Smooth muscle cell (in vitro differentiated cells): Measurements from ENCODE around the gene EXOC4. TPM values are rescaled to one million over a fixed set of nuclear protein-coding genes. Genes with fewer than 3 reads are reported as not detected.

Source experiments
- DNase-seq: peaks from one replicate; lab custom pipeline; 2025; ENCODE audit not compliant: unreplicated experiment; lab: John Stamatoyannopoulos, UW
- H2AFZ ChIP-seq: fragments of 200-600 bp; sonication (generic); 2 replicates; pipeline ENCODE4 v1.6.0; 2016; ENCODE audit warnings: antibody characterized with exemption, low read depth, mild to moderate bottlenecking
- H3F3A ChIP-seq: fragments of 200-600 bp; sonication (generic); 2 replicates; pipeline ENCODE4 v1.6.0; 2017; ENCODE audit warnings: antibody characterized with exemption, low read depth
- H3K27ac ChIP-seq: fragments of 200-600 bp; sonication (generic); 2 replicates; pipeline ENCODE4 v1.5.1; 2016; ENCODE audit warnings: low read depth, mild to moderate bottlenecking
- H3K27me3 ChIP-seq: fragments of 200-600 bp; sonication (generic); 2 replicates; pipeline ENCODE4 v1.6.1; 2016; ENCODE audit warnings: low read depth, mild to moderate bottlenecking
- H3K36me3 ChIP-seq: fragments of 200-600 bp; sonication (generic); 2 replicates; pipeline ENCODE4 v1.5.1; 2016; ENCODE audit warnings: low read depth
- H3K4me1 ChIP-seq: fragments of 200-600 bp; sonication (generic); 2 replicates; pipeline ENCODE4 v1.5.1; 2016; ENCODE audit warnings: low read depth
- H3K4me2 ChIP-seq: fragments of 200-600 bp; sonication (generic); 2 replicates; pipeline ENCODE4 v1.6.0; 2016; ENCODE audit warnings: mild to moderate bottlenecking
- H3K4me3 ChIP-seq: fragments of 200-600 bp; sonication (generic); 2 replicates; pipeline ENCODE4 v1.5.1; 2016; ENCODE audit warnings: mild to moderate bottlenecking
- H3K79me2 ChIP-seq: fragments of 200-600 bp; sonication (generic); 2 replicates; pipeline ENCODE4 v1.6.0; 2016; ENCODE audit warnings: low read depth, mild to moderate bottlenecking
- H3K9ac ChIP-seq: fragments of 200-600 bp; sonication (generic); 2 replicates; pipeline ENCODE4 v1.6.0; 2016; ENCODE audit warnings: low read depth
- H3K9me3 ChIP-seq: fragments of 200-600 bp; sonication (generic); replicated peaks from 2 replicates; pipeline ENCODE4 v1.5.1; 2016; ENCODE audit warnings: low read depth
- H4K20me1 ChIP-seq: fragments of 200-600 bp; sonication (generic); 2 replicates; pipeline ENCODE4 v1.6.0; 2016; ENCODE audit warnings: low read depth
- WGBS: methylation state at CpG from one replicate; pipeline ENCODE4 v1.1.7; 2016; ENCODE audit warnings: low lambda C conversion rate; 5-methylcytosine and 5-hydroxymethylcytosine counted together
- polyA plus RNA-seq: library from polyadenylated mRNA; unstranded; fragments of >200 nt; fragmentation: Nextera tagmentation; extraction: Ambion mirVana; gene quantifications from 2 replicates; pipeline ENCODE4 v1.2.1, GENCODE V29; 2016
- total RNA-seq: library from RNA; depleted of rRNA; stranded (reverse); fragments of >200 nt; gene quantifications from 2 replicates; pipeline ENCODE4 v1.2.3, GENCODE V29; 2014
- TF ChIP-seq, protein P1 (sequence below): fragments of 200-600 bp; sonication (generic); IDR thresholded peaks from 2 replicates; pipeline ENCODE4 v1.5.1; 2017; ENCODE audit warnings: borderline replicate concordance, mild to moderate bottlenecking, antibody characterized with exemption; ENCODE audit not compliant: insufficient read depth, poor library complexity, severe bottlenecking

The EXOC4 gene
- total and polyA plus RNA-seq, 2 experiments from 2014 or later = 21.5 to 47.1 TPM

DNA sequence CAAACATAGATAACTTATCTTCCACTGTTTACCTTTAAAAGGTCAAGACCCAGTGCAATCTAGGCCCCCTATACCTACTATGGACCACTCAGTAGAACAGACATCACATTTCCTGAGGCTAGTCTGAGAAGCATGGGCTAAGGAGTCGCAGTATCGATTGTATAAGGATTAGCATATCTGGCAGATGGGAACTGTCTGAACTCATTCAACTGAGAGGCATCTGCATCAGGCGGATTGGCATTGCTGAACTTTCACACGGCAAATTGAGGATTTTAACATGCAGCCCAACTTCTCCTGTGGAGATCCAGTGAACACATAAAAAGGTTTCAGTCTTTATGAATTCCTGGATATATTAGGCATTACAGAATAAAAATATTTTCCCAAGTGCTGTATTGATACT, 785.1 kb downstream of the EXOC4 start:
- H3K9ac ChIP-seq = no peak overlapping the region
- TF ChIP-seq, protein P1, sequence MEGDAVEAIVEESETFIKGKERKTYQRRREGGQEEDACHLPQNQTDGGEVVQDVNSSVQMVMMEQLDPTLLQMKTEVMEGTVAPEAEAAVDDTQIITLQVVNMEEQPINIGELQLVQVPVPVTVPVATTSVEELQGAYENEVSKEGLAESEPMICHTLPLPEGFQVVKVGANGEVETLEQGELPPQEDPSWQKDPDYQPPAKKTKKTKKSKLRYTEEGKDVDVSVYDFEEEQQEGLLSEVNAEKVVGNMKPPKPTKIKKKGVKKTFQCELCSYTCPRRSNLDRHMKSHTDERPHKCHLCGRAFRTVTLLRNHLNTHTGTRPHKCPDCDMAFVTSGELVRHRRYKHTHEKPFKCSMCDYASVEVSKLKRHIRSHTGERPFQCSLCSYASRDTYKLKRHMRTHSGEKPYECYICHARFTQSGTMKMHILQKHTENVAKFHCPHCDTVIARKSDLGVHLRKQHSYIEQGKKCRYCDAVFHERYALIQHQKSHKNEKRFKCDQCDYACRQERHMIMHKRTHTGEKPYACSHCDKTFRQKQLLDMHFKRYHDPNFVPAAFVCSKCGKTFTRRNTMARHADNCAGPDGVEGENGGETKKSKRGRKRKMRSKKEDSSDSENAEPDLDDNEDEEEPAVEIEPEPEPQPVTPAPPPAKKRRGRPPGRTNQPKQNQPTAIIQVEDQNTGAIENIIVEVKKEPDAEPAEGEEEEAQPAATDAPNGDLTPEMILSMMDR = no peak
- no peak for DNase-seq
- no peaks in the 10 kb centered on the region for H3F3A ChIP-seq
- H3K36me3 ChIP-seq = no peaks in the 10 kb centered on the region
- H3K4me2 ChIP-seq = no peak overlapping the region
- H3K9me3 ChIP-seq = no peaks in the 10 kb centered on the region
- H3K4me3 ChIP-seq = no peak overlapping the region
- H3K27me3 ChIP-seq = no peaks in the 10 kb centered on the region
- H3K4me1 ChIP-seq = no peaks in the 10 kb centered on the region
- H4K20me1 ChIP-seq = no peaks in the 10 kb centered on the region
- no peak overlapping the region for H2AFZ ChIP-seq
- WGBS = 95% methylated on average over 4 of the region's 4 CpGs
- no peaks in the 10 kb centered on the region for H3K79me2 ChIP-seq
- no peak overlapping the region for H3K27ac ChIP-seq

DNA sequence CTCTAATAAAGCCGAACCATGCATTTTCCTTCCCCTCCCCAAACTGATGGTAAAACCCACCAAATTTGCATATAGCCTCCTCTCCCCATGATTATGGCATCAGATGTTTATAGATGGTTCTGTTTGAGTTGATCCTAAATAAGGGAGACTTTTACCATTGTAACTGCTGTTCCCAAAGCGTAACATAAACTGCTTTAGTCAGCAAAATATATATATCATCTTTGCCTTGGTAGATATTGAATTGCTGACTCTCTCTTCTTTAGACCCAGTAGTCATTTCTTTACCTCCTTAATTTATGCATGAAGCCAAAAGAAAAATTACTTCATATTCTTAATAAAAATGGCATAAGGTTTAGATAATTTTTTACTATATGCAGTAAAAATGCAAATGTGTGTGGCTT, 788.1 kb downstream of the EXOC4 start:
- Histone ChIP-seq H3F3A (no peaks in the 10 kb centered on the region), H3K36me3 (no peaks in the 10 kb centered on the region), H3K4me2 (no peak overlapping the region), H3K27me3 (no peaks in the 10 kb centered on the region), H3K9ac (no peak overlapping the region), H4K20me1 (no peaks in the 10 kb centered on the region), H3K4me3 (no peak overlapping the region), H3K9me3 (no peaks in the 10 kb centered on the region), H3K4me1 (no peaks in the 10 kb centered on the region), H3K27ac (no peak overlapping the region), H3K79me2 (no peaks in the 10 kb centered on the region), H2AFZ (no peak overlapping the region)
- TF ChIP-seq, protein P1 = no peak
- DNase-seq = no peak
- WGBS = 96% methylated on average over 2 of the region's 2 CpGs

DNA sequence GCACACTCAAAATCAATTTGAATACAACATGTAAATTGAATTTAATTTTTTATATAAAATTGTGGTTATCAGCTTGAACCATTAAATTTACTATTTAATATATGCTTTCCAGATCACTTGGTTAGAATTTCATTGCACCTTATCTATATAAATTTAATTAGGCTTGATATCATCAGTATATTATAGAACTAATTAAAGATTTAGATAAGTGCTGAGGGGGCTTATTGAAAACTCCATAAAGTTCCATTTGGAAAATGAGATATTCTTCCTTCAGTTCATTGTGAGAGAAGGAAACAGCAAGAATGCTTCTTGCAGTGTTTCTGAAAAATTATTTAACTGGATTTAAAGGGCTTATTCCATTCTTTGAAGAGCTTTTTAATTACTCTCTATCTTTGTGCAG, 788.6 kb downstream of the EXOC4 start:
- H3K79me2 ChIP-seq = no peaks in the 10 kb centered on the region

DNA sequence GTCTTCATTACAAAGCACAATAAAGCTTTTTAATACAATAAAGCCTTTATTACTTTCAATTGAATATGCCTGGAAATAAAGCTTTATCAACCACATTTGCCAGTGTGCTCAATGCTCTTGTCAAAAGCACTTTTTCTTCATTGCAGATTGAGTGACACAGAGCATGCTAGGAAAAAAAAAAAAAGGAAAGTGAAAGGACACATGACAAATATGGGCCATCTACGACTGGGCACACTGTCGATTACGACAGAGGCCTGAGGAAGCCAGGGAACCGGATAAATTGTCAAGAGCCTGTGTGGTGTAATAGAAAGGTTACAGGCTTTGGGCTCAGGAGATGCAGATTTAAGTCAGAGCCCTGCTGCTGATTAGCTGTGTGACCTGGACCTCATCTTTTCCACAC, 789.4 kb downstream of the EXOC4 start:
- no peaks in the 10 kb centered on the region for H4K20me1 ChIP-seq
- 70% methylated on average over 4 of the region's 4 CpGs for WGBS
- no peaks in the 10 kb centered on the region for H3K9me3 ChIP-seq
- no peaks in the 10 kb centered on the region for H3F3A ChIP-seq
- no peaks in the 10 kb centered on the region for H3K27me3 ChIP-seq
- no peak overlapping the region for H3K4me3 ChIP-seq
- no peak overlapping the region for H3K9ac ChIP-seq
- H3K36me3 ChIP-seq = no peaks in the 10 kb centered on the region
- H2AFZ ChIP-seq = no peak overlapping the region
- H3K4me1 ChIP-seq = no peaks in the 10 kb centered on the region
- H3K79me2 ChIP-seq = no peaks in the 10 kb centered on the region
- no peak overlapping the region for H3K27ac ChIP-seq
- TF ChIP-seq, protein P1 = no peak
- H3K4me2 ChIP-seq = no peak overlapping the region
- no peak for DNase-seq

More for the DNA sequence above, 788.6 kb downstream of the EXOC4 start:
- Histone ChIP-seq H2AFZ (no peak overlapping the region), H3K4me1 (no peaks in the 10 kb centered on the region), H3K27me3 (no peaks in the 10 kb centered on the region), H3F3A (no peaks in the 10 kb centered on the region), H4K20me1 (no peaks in the 10 kb centered on the region), H3K4me2 (no peak overlapping the region), H3K4me3 (no peak overlapping the region), H3K27ac (no peak overlapping the region), H3K9me3 (no peaks in the 10 kb centered on the region), H3K36me3 (no peaks in the 10 kb centered on the region), H3K9ac (no peak overlapping the region)
- TF ChIP-seq, protein P1 = no peak
- no peak for DNase-seq
